HepG2 (cell line): ENCODE measurements around the gene CMTR2. TPM values are rescaled to one million over a fixed set of nuclear protein-coding genes. Genes with fewer than 3 reads are reported as not detected.

Experiments used
- BATF2 ChIP-seq: sonication (generic); formaldehyde crosslinking; IDR thresholded peaks from 2 replicates; pipeline ENCODE4 v1.8.0; 2022; ENCODE audit warnings: mild to moderate bottlenecking, missing genetic modification reagents, moderate library complexity
- CENPBD1 ChIP-seq: sonication (generic); formaldehyde crosslinking; IDR thresholded peaks from 2 replicates; pipeline ENCODE4 v1.8.0; 2022; ENCODE audit warnings: missing genetic modification reagents, low read depth, mild to moderate bottlenecking, borderline replicate concordance
- EEA1 ChIP-seq: sonication (generic); formaldehyde crosslinking; IDR thresholded peaks from 2 replicates; pipeline ENCODE4 v1.5.1; 2020; ENCODE audit warnings: mild to moderate bottlenecking, missing genetic modification reagents, borderline replicate concordance
- GTF3A ChIP-seq: sonication (generic); formaldehyde crosslinking; conservative IDR thresholded peaks from 2 replicates; pipeline ENCODE4 v1.4.0; 2020; ENCODE audit warnings: mild to moderate bottlenecking, missing genetic modification reagents
- HIVEP1 ChIP-seq: sonication (generic); formaldehyde crosslinking; IDR thresholded peaks from 2 replicates; pipeline ENCODE4 v1.4.0; 2020; ENCODE audit warnings: mild to moderate bottlenecking, missing genetic modification reagents
- HMG20A ChIP-seq: IDR thresholded peaks from 2 replicates; pipeline ENCODE4 v1.6.1; 2016; ENCODE audit warnings: borderline replicate concordance
- KDM4B ChIP-seq: sonication (generic); formaldehyde crosslinking; IDR thresholded peaks from 2 replicates; pipeline ENCODE4 v1.4.0; 2020; ENCODE audit warnings: missing genetic modification reagents
- MAFF ChIP-seq: IDR thresholded peaks from 2 replicates; pipeline ENCODE4 v1.6.1; 2011; ENCODE audit warnings: low read depth, low read length, improper control_type of control experiment
- MAZ ChIP-seq, 2 experiments: sonication (generic) in 1 of 2; formaldehyde crosslinking in 1 of 2; IDR thresholded peaks; 2 replicates each; pipeline versions ENCODE4 v1.5.0 to v1.6.1; 2012 to 2020; ENCODE audit warnings: low read depth in 2 of 2, mild to moderate bottlenecking in 2 of 2, borderline replicate concordance in 1 of 2, improper control_type of control experiment in 1 of 2, low read length in 1 of 2, missing genetic modification reagents in 1 of 2, moderate library complexity in 1 of 2
- MXD1 ChIP-seq: sonication (generic); formaldehyde crosslinking; IDR thresholded peaks from 2 replicates; pipeline ENCODE4 v1.4.0; 2020; ENCODE audit warnings: mild to moderate bottlenecking, missing genetic modification reagents
- NFYB ChIP-seq: sonication (generic); formaldehyde crosslinking; IDR thresholded peaks from 2 replicates; pipeline ENCODE4 v1.4.0; 2020; ENCODE audit warnings: missing genetic modification reagents
- NPAS2 ChIP-seq: sonication (generic); formaldehyde crosslinking; IDR thresholded peaks from 2 replicates; pipeline ENCODE4 v1.8.0; 2022; ENCODE audit warnings: mild to moderate bottlenecking, missing genetic modification reagents, borderline replicate concordance
- NR0B2 ChIP-seq: sonication (generic); formaldehyde crosslinking; IDR thresholded peaks from 2 replicates; pipeline ENCODE4 v1.4.0; 2020; ENCODE audit warnings: mild to moderate bottlenecking, missing genetic modification reagents
- PLSCR1 ChIP-seq: sonication (generic); formaldehyde crosslinking; IDR thresholded peaks from 2 replicates; pipeline ENCODE4 v1.5.0; 2020; ENCODE audit warnings: missing genetic modification reagents, mild to moderate bottlenecking, borderline replicate concordance
- RFX3 ChIP-seq: IDR thresholded peaks from 2 replicates; pipeline ENCODE4 v1.6.1; 2016; ENCODE audit warnings: missing biosample characterization, missing genetic modification reagents
- SMAD3 ChIP-seq: sonication (generic); formaldehyde crosslinking; IDR thresholded peaks from 2 replicates; pipeline ENCODE4 v1.4.0; 2020; ENCODE audit warnings: missing genetic modification reagents
- TAF1 ChIP-seq: sonication (generic); formaldehyde crosslinking; IDR thresholded peaks from 2 replicates; pipeline ENCODE4 v1.4.0; 2020; ENCODE audit warnings: missing genetic modification reagents
- TBP ChIP-seq: sonication (generic); formaldehyde crosslinking; IDR thresholded peaks from 2 replicates; pipeline ENCODE4 v1.5.0; 2020; ENCODE audit warnings: missing genetic modification reagents
- TEAD2 ChIP-seq: sonication (generic); formaldehyde crosslinking; IDR thresholded peaks from 2 replicates; pipeline ENCODE4 v1.9.0; 2021; ENCODE audit warnings: missing genetic modification reagents
- ZC3H4 ChIP-seq: sonication (generic); formaldehyde crosslinking; IDR thresholded peaks from 2 replicates; pipeline ENCODE4 v1.4.0; 2020; ENCODE audit warnings: missing genetic modification reagents, borderline replicate concordance
- ZNF205 ChIP-seq: IDR thresholded peaks from 2 replicates; pipeline ENCODE4 v1.6.1; 2018; ENCODE audit warnings: missing biosample characterization, missing genetic modification reagents
- ZNF552 ChIP-seq: sonication (generic); formaldehyde crosslinking; IDR thresholded peaks from 2 replicates; pipeline ENCODE4 v1.9.0; 2022; ENCODE audit warnings: missing genetic modification reagents, mild to moderate bottlenecking, borderline replicate concordance
- ZNF569 ChIP-seq: sonication (generic); formaldehyde crosslinking; IDR thresholded peaks from 2 replicates; pipeline ENCODE4 v1.5.0; 2020; ENCODE audit warnings: mild to moderate bottlenecking, missing genetic modification reagents, moderate library complexity, borderline replicate concordance
- ZNF616 ChIP-seq: sonication (generic); formaldehyde crosslinking; IDR thresholded peaks from 2 replicates; pipeline ENCODE4 v1.5.0; 2020; ENCODE audit warnings: low read depth, mild to moderate bottlenecking, missing genetic modification reagents
- ZNF747 ChIP-seq: sonication (generic); formaldehyde crosslinking; IDR thresholded peaks from 2 replicates; pipeline ENCODE4 v1.8.1; 2023; ENCODE audit warnings: missing genetic modification reagents, mild to moderate bottlenecking, borderline replicate concordance
- ZNF883 ChIP-seq: sonication (generic); formaldehyde crosslinking; IDR thresholded peaks from 2 replicates; pipeline ENCODE4 v1.5.1; 2020; ENCODE audit warnings: mild to moderate bottlenecking, missing genetic modification reagents; ENCODE audit errors: not compliant biosample characterization
- polyA plus RNA-seq, 8 experiments: library from polyadenylated mRNA; depleted of rRNA in 3 of 8; stranded (reverse) in 7 of 8; unstranded in 1 of 8; fragments of >200 nt; fragmentation: Illumina TruSeq in 4 of 8; extraction: Trizol in 4 of 8; gene quantifications; 2 replicates each; pipeline versions ENCODE4 v1.2.1 to v1.2.3, GENCODE V29; 2011 to 2016; ENCODE audit warnings: low read depth in 4 of 8, missing spikeins in 1 of 8, mixed read lengths in 1 of 8; ENCODE audit not compliant: insufficient read depth in 1 of 8
- total RNA-seq, 5 experiments: library from RNA; depleted of rRNA; stranded (reverse); fragments of >200 nt; fragmentation: Illumina TruSeq; extraction: Trizol; gene quantifications; 2 replicates each; pipeline ENCODE4 v1.2.3, GENCODE V29; 2016; ENCODE audit warnings: low read depth in 1 of 5

CMTR2 gene
- total and polyA plus RNA-seq, 2 of the 13 experiments (the other 11 are each of a cell fraction or from before 2014, with no cell fraction given) = 15.0 to 19.9 TPM

GRCh38 chr16:71288890-71289731, at the start of gene CMTR2 (continued):
- TF ChIP-seq PLSCR1 (CRISPR knock-in tag) (peak; percentile 97), ZNF616 (CRISPR knock-in tag) (peak; percentile 98), ZNF747 (CRISPR knock-in tag) (peak; percentile 96), HIVEP1 (CRISPR knock-in tag) (peak; percentile 96), HMG20A (CRISPR knock-in tag) (0 out of 2 replicates have a peak, but pooled peaks have one; percentile 48), ZNF883 (peak; percentile 99), ZC3H4 (CRISPR knock-in tag) (0 out of 2 replicates have a peak, but pooled peaks have one; percentile 34), RFX3 (peak; percentile 60; the same call in 1 of the 2 replicates), KDM4B (CRISPR knock-in tag) (peak; percentile 99), BATF2 (peak; percentile 82; the same call in 1 of the 2 replicates), ZNF205 (peak; percentile 57; the same call in 1 of the 2 replicates), NFYB (peak; percentile 28; the same call in 1 of the 2 replicates), SMAD3 (peak; percentile 57), ZNF552 (CRISPR knock-in tag) (peak; percentile 95), MAFF (no peak), CENPBD1 (CRISPR knock-in tag) (no peak; the same call in 1 of the 2 replicates), NR0B2 (CRISPR knock-in tag) (peak; percentile 97), MAZ (IDR thresholded peaks at IDR 0.05; ENCODE audit: borderline replicate concordance, low read depth, low read length) (peak; percentile 32; the same call in 1 of the 2 replicates), MAZ (CRISPR knock-in tag; IDR thresholded peaks at IDR 0.05; ENCODE audit: low read depth) (peak; percentile 97; the same call in 1 of the 2 replicates), ZNF569 (CRISPR knock-in tag) (peak; percentile 99; the same call in 1 of the 2 replicates), TEAD2 (CRISPR knock-in tag) (peak; percentile 70), EEA1 (CRISPR knock-in tag) (peak; percentile 99), TAF1 (CRISPR knock-in tag) (peak; percentile 94), TBP (CRISPR knock-in tag) (peak; percentile 39; the same call in 1 of the 2 replicates), NPAS2 (CRISPR knock-in tag) (no peak), GTF3A (CRISPR knock-in tag) (no peak; the same call in 1 of the 2 replicates), MXD1 (CRISPR knock-in tag) (peak; percentile 96; the same call in 1 of the 2 replicates)
